WTC11 (cell line): Measurements from ENCODE around the gene FAM53B. TPM values are rescaled to one million over a fixed set of nuclear protein-coding genes. Genes with fewer than 3 reads are reported as not detected.

Experiments used
- ATAC-seq: fragments of 200-7000 bp; cut with Tn5 transposase; 2 replicates; pipeline ENCODE4 v1.10.0; 2021; ENCODE audit warnings: mild to moderate bottlenecking, moderate library complexity
- CTCF ChIA-PET: fragments of 300-600 bp; sonication (Branson Sonifier 250); formaldehyde crosslinking; loops from one replicate; lab custom pipeline; 2021; ENCODE audit warnings: antibody characterized with exemption; lab: Charles Lee
- POLR2A ChIA-PET: fragments of 350-600 bp; sonication (Branson Sonifier 250); formaldehyde crosslinking; loops from one replicate; lab custom pipeline; 2021; ENCODE audit warnings: antibody characterized with exemption; lab: Charles Lee
- DNase-seq: peaks from one replicate; pipeline ENCODE4 v3.0.0; 2021; ENCODE audit warnings: low spot score
- H3K27ac Mint-ChIP-seq: 2 replicates; pipeline ENCODE4 v1.8.0; 2021; ENCODE audit warnings: mixed read lengths
- H3K27me3 Mint-ChIP-seq: 2 replicates; pipeline ENCODE4 v1.8.0; 2021; ENCODE audit warnings: low read depth, mild to moderate bottlenecking, moderate library complexity, mixed read lengths
- H3K36me3 Mint-ChIP-seq: 2 replicates; pipeline ENCODE4 v1.8.0; 2021; ENCODE audit warnings: mixed read lengths
- H3K4me1 Mint-ChIP-seq: 2 replicates; pipeline ENCODE4 v1.8.0; 2022; ENCODE audit warnings: mixed read lengths
- H3K4me3 Mint-ChIP-seq: 2 replicates; pipeline ENCODE4 v1.8.0; 2021; ENCODE audit warnings: mild to moderate bottlenecking, moderate library complexity, mixed read lengths
- H3K9me3 Mint-ChIP-seq: 2 replicates; pipeline ENCODE4 v1.8.0; 2021; ENCODE audit warnings: mixed read lengths
- ATF1 ChIP-seq: sonication (generic); formaldehyde crosslinking; IDR thresholded peaks from 2 replicates; pipeline ENCODE4 v1.8.1; 2023; ENCODE audit warnings: mild to moderate bottlenecking, moderate library complexity, missing genetic modification reagents
- CREB1 ChIP-seq: sonication (generic); formaldehyde crosslinking; IDR thresholded peaks from 2 replicates; pipeline ENCODE4 v1.8.0; 2023; ENCODE audit warnings: mild to moderate bottlenecking, missing genetic modification reagents
- E2F4 ChIP-seq: sonication (generic); formaldehyde crosslinking; IDR thresholded peaks from 2 replicates; pipeline ENCODE4 v1.8.1; 2022; ENCODE audit warnings: low read depth, mild to moderate bottlenecking, moderate library complexity, missing genetic modification reagents, borderline replicate concordance
- ESRRA ChIP-seq: sonication (generic); formaldehyde crosslinking; IDR thresholded peaks from 2 replicates; pipeline ENCODE4 v1.8.1; 2022; ENCODE audit warnings: mild to moderate bottlenecking, missing genetic modification reagents, borderline replicate concordance
- JUN ChIP-seq: sonication (generic); formaldehyde crosslinking; IDR thresholded peaks from 2 replicates; pipeline ENCODE4 v1.8.0; 2023; ENCODE audit warnings: mild to moderate bottlenecking, missing genetic modification reagents
- NFYB ChIP-seq: sonication (generic); formaldehyde crosslinking; conservative IDR thresholded peaks from 2 replicates; pipeline ENCODE4 v1.8.0; 2022; ENCODE audit warnings: low read depth, missing genetic modification reagents
- NR2C2 ChIP-seq: sonication (generic); formaldehyde crosslinking; IDR thresholded peaks from 2 replicates; pipeline ENCODE4 v1.8.0; 2022; ENCODE audit warnings: mild to moderate bottlenecking, missing genetic modification reagents
- NR3C1 ChIP-seq: sonication (generic); formaldehyde crosslinking; conservative IDR thresholded peaks from 2 replicates; pipeline ENCODE4 v1.8.1; 2023; ENCODE audit warnings: low read depth, mild to moderate bottlenecking, missing genetic modification reagents
- RORB ChIP-seq: fragments of 250-450 bp; sonication (Bioruptor Pico); IDR thresholded peaks from 2 replicates; pipeline ENCODE4 v1.9.0; 2021; ENCODE audit warnings: mild to moderate bottlenecking
- SMAD3 ChIP-seq: sonication (generic); formaldehyde crosslinking; IDR thresholded peaks from 2 replicates; pipeline ENCODE4 v1.8.0; 2022; ENCODE audit warnings: missing genetic modification reagents, mild to moderate bottlenecking, borderline replicate concordance
- SOX15 ChIP-seq: fragments of 250-450 bp; sonication (Bioruptor Pico); IDR thresholded peaks from 2 replicates; pipeline ENCODE4 v1.9.0; 2021; ENCODE audit warnings: mild to moderate bottlenecking
- SP1 ChIP-seq: sonication (generic); formaldehyde crosslinking; conservative IDR thresholded peaks from 2 replicates; pipeline ENCODE4 v1.8.1; 2022; ENCODE audit warnings: missing genetic modification reagents
- TCF7 ChIP-seq: sonication (generic); formaldehyde crosslinking; IDR thresholded peaks from 2 replicates; pipeline ENCODE4 v1.8.0; 2022; ENCODE audit warnings: mild to moderate bottlenecking, low read depth, missing genetic modification reagents, moderate library complexity
- USF2 ChIP-seq: sonication (generic); formaldehyde crosslinking; IDR thresholded peaks from 2 replicates; pipeline ENCODE4 v1.8.1; 2023; ENCODE audit warnings: mild to moderate bottlenecking, missing genetic modification reagents, moderate library complexity
- ZNF121 ChIP-seq: sonication (generic); formaldehyde crosslinking; IDR thresholded peaks from 2 replicates; pipeline ENCODE4 v1.8.0; 2023; ENCODE audit warnings: missing genetic modification reagents
- ZNF232 ChIP-seq: sonication (generic); formaldehyde crosslinking; IDR thresholded peaks from 2 replicates; pipeline ENCODE4 v1.8.0; 2022; ENCODE audit warnings: mild to moderate bottlenecking, missing genetic modification reagents
- ZNF396 ChIP-seq: fragments of 250-450 bp; sonication (Bioruptor Pico); IDR thresholded peaks from 2 replicates; pipeline ENCODE4 v1.8.0; 2021; ENCODE audit warnings: mild to moderate bottlenecking, moderate library complexity, borderline replicate concordance
- ZNF512 ChIP-seq: sonication (generic); formaldehyde crosslinking; IDR thresholded peaks from 2 replicates; pipeline ENCODE4 v1.8.1; 2022; ENCODE audit warnings: missing genetic modification reagents, borderline replicate concordance
- total RNA-seq: library from RNA; stranded (reverse); gene quantifications from 3 replicates; pipeline ENCODE4 v1.2.3, GENCODE V29; 2021
- TF ChIP-seq, protein P1 (sequence below): sonication (generic); formaldehyde crosslinking; IDR thresholded peaks from 2 replicates; pipeline ENCODE4 v1.8.1; 2023; ENCODE audit warnings: mild to moderate bottlenecking, missing genetic modification reagents, moderate library complexity
- TF ChIP-seq, protein P2 (sequence below): sonication (generic); formaldehyde crosslinking; IDR thresholded peaks from 2 replicates; pipeline ENCODE4 v1.8.1; 2022; ENCODE audit warnings: mild to moderate bottlenecking, missing genetic modification reagents, moderate library complexity, borderline replicate concordance
- TF ChIP-seq, protein P3 (sequence below): fragments of 250-450 bp; sonication (Bioruptor Pico); conservative IDR thresholded peaks from 2 replicates; pipeline ENCODE4 v1.9.0; 2021; ENCODE audit warnings: mild to moderate bottlenecking
- TF ChIP-seq, protein P4 (sequence below): fragments of 250-450 bp; sonication (Bioruptor Pico); IDR thresholded peaks from 2 replicates; pipeline ENCODE4 v1.8.0; 2021; ENCODE audit warnings: mild to moderate bottlenecking
- TF ChIP-seq, protein P5 (sequence below): sonication (generic); formaldehyde crosslinking; IDR thresholded peaks from 2 replicates; pipeline ENCODE4 v1.8.0; 2023; ENCODE audit warnings: missing genetic modification reagents

Gene FAM53B
- total RNA-seq, 1 experiment from 2014 or later = 21.3 TPM

DNA sequence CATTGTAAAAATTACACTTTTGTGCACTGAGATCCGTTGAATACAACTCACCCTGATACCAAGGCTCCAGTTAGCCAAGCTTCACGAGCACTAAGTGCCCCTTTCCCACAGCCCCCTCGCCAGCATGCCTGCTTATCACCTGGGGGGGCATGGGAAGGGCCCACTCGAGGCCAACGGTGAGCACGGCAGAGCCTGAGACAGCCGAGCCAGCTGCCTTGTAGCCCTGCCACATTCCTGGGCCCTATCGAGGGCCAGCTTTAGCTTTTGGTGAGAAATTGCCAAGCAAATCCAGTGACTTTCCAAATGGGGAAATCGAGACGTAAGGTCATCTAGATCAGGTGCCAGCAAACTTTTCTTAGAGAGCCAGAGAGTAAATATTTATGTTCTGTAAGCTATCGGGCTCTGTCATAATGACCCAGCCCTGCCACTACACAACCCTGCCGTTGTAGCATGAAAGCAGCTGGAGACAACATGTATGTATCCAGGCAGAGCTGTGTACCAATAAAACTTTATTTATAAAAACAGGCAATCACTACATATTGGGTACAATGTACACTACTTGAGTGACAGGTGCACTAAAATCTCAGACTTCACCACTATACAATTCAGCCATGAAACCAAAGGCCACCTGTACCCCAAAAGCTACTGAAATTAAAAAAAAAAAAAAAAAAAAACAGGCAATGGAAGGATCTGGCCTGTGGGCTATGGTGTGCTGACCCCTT is 83.6 kb downstream of the FAM53B start (continued):
- TF ChIP-seq ZNF512 (CRISPR knock-in tag) (no peak), RORB (CRISPR knock-in tag) (no peak), ZNF121 (CRISPR knock-in tag) (no peak), JUN (CRISPR knock-in tag) (no peak), ZNF396 (no peak), NR2C2 (CRISPR knock-in tag) (no peak), SP1 (CRISPR knock-in tag) (no peak), TCF7 (CRISPR knock-in tag) (no peak)
- TF ChIP-seq, protein P1, sequence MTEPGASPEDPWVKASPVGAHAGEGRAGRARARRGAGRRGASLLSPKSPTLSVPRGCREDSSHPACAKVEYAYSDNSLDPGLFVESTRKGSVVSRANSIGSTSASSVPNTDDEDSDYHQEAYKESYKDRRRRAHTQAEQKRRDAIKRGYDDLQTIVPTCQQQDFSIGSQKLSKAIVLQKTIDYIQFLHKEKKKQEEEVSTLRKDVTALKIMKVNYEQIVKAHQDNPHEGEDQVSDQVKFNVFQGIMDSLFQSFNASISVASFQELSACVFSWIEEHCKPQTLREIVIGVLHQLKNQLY (CRISPR knock-in tag) = no peak
- TF ChIP-seq, protein P2, sequence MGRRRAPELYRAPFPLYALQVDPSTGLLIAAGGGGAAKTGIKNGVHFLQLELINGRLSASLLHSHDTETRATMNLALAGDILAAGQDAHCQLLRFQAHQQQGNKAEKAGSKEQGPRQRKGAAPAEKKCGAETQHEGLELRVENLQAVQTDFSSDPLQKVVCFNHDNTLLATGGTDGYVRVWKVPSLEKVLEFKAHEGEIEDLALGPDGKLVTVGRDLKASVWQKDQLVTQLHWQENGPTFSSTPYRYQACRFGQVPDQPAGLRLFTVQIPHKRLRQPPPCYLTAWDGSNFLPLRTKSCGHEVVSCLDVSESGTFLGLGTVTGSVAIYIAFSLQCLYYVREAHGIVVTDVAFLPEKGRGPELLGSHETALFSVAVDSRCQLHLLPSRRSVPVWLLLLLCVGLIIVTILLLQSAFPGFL (CRISPR knock-in tag) = no peak

DNA sequence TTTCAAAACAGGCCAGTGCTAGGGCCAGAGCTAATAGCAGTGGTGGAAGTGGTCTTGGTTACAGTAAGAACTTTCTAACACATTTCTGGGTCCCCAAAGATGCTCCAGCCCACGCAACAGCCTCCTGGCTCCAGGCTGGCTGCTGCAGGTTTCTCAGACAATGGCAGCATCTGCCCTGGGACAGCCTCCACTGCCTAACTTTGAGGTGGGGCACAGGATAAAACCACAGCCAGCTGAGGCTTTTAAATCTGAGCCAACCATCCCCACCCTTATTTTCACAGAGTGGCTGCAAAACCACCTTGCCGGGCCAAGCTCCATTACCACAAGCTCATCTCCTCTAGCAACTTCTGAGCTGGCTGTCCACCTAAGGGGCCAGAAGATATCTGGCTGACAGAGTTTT is 84.8 kb downstream of the FAM53B start:
- Mint-ChIP-seq H3K27me3 (no peaks in the 10 kb centered on the region), H3K9me3 (no peaks in the 10 kb centered on the region), H3K36me3 (peaks cover 3% of the 10 kb centered on the region; the same call in 1 of the 2 replicates), H3K27ac (no peak overlapping the region), H3K4me3 (no peak overlapping the region), H3K4me1 (peaks cover 13% of the 10 kb centered on the region)
- POLR2A ChIA-PET = interaction anchor here (0.6 kb wide), 1 partner anchor 14 kb away, joined by 3 read pairs; no protein-coding TSS in a partner anchor
- CTCF ChIA-PET = interaction anchor here (1.2 to 1.6 kb wide), 4 partner anchors 12 to 129 kb away, joined by 3 to 6 read pairs (median 4); no protein-coding TSS in a partner anchor
- DNase-seq (no peak), ATAC-seq (no peak)
- TF ChIP-seq, protein P3, sequence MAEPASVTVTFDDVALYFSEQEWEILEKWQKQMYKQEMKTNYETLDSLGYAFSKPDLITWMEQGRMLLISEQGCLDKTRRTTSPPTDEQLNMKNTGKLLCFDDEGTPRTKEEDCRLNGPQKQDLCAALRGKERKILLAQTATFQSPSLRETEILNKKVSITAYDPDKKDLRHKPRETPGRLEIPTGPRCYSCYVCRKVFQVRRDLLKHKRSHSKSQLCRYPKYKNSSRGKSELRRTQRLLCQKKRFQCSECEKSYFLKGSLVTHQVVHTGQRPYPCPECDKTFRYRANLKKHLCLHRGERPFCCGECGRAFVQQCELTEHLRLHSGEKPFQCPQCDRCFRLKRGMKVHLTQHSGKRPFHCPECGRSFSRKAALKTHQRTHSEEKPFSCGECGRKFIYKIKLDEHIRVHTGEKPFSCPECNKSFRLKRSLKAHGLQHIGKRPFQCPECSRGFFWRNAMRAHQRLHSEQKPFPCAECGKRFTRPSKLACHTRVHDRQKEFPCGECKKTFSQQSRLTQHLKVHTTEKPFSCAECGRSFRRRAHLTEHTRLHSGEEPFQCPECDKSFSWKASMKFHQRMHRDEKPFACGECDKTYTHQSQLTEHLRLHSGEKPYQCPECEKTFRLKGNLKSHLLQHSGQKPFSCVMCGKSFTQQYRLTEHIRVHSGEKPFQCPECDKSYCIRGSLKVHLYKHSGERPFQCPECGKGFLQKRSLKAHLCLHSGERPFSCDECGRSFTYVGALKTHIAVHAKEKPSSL (CRISPR knock-in tag) = no peak
- TF ChIP-seq, protein P4, sequence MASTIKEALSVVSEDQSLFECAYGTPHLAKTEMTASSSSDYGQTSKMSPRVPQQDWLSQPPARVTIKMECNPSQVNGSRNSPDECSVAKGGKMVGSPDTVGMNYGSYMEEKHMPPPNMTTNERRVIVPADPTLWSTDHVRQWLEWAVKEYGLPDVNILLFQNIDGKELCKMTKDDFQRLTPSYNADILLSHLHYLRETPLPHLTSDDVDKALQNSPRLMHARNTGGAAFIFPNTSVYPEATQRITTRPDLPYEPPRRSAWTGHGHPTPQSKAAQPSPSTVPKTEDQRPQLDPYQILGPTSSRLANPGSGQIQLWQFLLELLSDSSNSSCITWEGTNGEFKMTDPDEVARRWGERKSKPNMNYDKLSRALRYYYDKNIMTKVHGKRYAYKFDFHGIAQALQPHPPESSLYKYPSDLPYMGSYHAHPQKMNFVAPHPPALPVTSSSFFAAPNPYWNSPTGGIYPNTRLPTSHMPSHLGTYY = no peak
- TF ChIP-seq SMAD3 (CRISPR knock-in tag) = no peak
- no peak for TF ChIP-seq NR3C1 (CRISPR knock-in tag)
- TF ChIP-seq ATF1 (CRISPR knock-in tag) = no peak
- no peak for TF ChIP-seq USF2 (CRISPR knock-in tag)
- TF ChIP-seq, protein P5, sequence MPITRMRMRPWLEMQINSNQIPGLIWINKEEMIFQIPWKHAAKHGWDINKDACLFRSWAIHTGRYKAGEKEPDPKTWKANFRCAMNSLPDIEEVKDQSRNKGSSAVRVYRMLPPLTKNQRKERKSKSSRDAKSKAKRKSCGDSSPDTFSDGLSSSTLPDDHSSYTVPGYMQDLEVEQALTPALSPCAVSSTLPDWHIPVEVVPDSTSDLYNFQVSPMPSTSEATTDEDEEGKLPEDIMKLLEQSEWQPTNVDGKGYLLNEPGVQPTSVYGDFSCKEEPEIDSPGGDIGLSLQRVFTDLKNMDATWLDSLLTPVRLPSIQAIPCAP (CRISPR knock-in tag) = no peak
- TF ChIP-seq ESRRA (CRISPR knock-in tag) = no peak
- TF ChIP-seq E2F4 = no peak
- TF ChIP-seq NR2C2 (CRISPR knock-in tag) = no peak
- TF ChIP-seq SOX15 (CRISPR knock-in tag) = no peak
- no peak for TF ChIP-seq NFYB
- TF ChIP-seq CREB1 (CRISPR knock-in tag) = no peak
- no peak for TF ChIP-seq ZNF232 (CRISPR knock-in tag)
- TF ChIP-seq RORB (CRISPR knock-in tag) = no peak
